ENCODE data around the gene JMJD1C.

The JMJD1C gene

GRCh38 chr10:63132651-63133055 is 333.1 kb downstream of the JMJD1C start (continued):
- TF ChIP-seq ZBTB44 (tag by site-specific recombination; IDR thresholded peaks at IDR 0.05) = peak; percentile 34; the same call in 1 of the 2 replicates
- peak; percentile 48; the same call in 1 of the 2 replicates for TF ChIP-seq ZNF174 (tag by site-specific recombination; IDR thresholded peaks at IDR 0.05)
- TF ChIP-seq ZNF777 (tag by site-specific recombination; IDR thresholded peaks at IDR 0.05; ENCODE audit: borderline replicate concordance) = no peak
- peak; percentile 49 for TF ChIP-seq ZNF558 (tag by site-specific recombination; IDR thresholded peaks at IDR 0.05)
- 0 out of 2 replicates have a peak, but pooled peaks have one; percentile 15 for TF ChIP-seq ZNF280D (tag by site-specific recombination; IDR thresholded peaks at IDR 0.05)
- peak; percentile 86 for TF ChIP-seq YY1 (tag by site-specific recombination; IDR thresholded peaks at IDR 0.05)
- TF ChIP-seq ZNF404 (tag by site-specific recombination; IDR thresholded peaks at IDR 0.05) = no peak
- peak; percentile 54 for TF ChIP-seq ZNF324 (tag by site-specific recombination; IDR thresholded peaks at IDR 0.05)
- peak; percentile 78 for TF ChIP-seq ZNF335 (tag by site-specific recombination; conservative IDR thresholded peaks at IDR 0.05)
- no peak for TF ChIP-seq ZNF341 (tag by site-specific recombination; IDR thresholded peaks at IDR 0.05; ENCODE audit: low read depth)
- no peak for TF ChIP-seq ZNF707 (tag by site-specific recombination; IDR thresholded peaks at IDR 0.05)
- TF ChIP-seq, protein P1, sequence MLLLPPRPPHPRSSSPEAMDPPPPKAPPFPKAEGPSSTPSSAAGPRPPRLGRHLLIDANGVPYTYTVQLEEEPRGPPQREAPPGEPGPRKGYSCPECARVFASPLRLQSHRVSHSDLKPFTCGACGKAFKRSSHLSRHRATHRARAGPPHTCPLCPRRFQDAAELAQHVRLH (tag by site-specific recombination; IDR thresholded peaks at IDR 0.05) = peak; percentile 88
- peak; percentile 91 for TF ChIP-seq SETDB1 (IDR thresholded peaks at IDR 0.05; ENCODE audit: insufficient read length, low read length)
- TF ChIP-seq ZNF24 (tag by site-specific recombination; IDR thresholded peaks at IDR 0.05) = peak; percentile 65; the same call in 1 of the 2 replicates
- peak; percentile 79 for TF ChIP-seq FEZF1 (tag by site-specific recombination; IDR thresholded peaks at IDR 0.05)

DNA sequence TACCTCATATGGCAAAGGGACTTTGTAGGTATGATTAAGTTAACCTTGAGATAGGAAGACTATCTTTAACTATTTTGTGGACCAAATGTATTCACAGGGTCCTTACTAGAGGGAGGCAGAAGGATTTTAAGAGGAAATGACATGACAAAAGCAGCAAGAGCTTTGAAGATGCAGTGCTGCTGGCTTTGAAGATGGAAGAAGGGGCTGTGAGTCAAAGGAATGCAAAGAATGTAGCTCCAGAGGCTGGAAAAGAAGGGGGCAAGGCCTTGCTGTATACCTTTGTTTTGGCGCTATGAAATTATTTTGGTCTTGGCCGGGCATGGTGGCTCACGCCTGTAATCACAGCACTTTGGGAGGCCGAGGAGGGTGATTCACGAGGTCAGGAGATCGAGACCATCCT is 335.9 kb downstream of the JMJD1C start:
- Histone ChIP-seq H3K27ac (ENCODE audit: extremely low read depth, low read depth, low read length) (no peak overlapping the region), H3K4me1 (ENCODE audit: control insufficient read depth, insufficient read depth, low read length) (no peaks in the 10 kb centered on the region), H3K36me3 (ENCODE audit: control insufficient read depth in 2 of 2, insufficient read depth in 1 of 2, low read length in 2 of 2) (no peaks in the 10 kb centered on the region), H3K4me3 (ENCODE audit: low read depth, low read length) (no peak overlapping the region), H3K9me3 (ENCODE audit: control insufficient read depth, insufficient read depth, low read depth, low read length) (no peaks in the 10 kb centered on the region)
- ChIA-PET CTCF (no interaction called here), POLR2A (no interaction called here)
- no peak for TF ChIP-seq ZNF37A (tag by site-specific recombination; IDR thresholded peaks at IDR 0.05)
- no peak for TF ChIP-seq ZNF791 (tag by site-specific recombination; IDR thresholded peaks at IDR 0.05)
- TF ChIP-seq ZNF843 (tag by site-specific recombination; IDR thresholded peaks at IDR 0.05) = no peak
- TF ChIP-seq ZNF140 (tag by site-specific recombination; IDR thresholded peaks at IDR 0.05) = no peak
- TF ChIP-seq ZNF626 (tag by site-specific recombination; IDR thresholded peaks at IDR 0.05) = no peak
- TF ChIP-seq KLF8 (tag by site-specific recombination; IDR thresholded peaks at IDR 0.05) = no peak
- TF ChIP-seq, protein P2, sequence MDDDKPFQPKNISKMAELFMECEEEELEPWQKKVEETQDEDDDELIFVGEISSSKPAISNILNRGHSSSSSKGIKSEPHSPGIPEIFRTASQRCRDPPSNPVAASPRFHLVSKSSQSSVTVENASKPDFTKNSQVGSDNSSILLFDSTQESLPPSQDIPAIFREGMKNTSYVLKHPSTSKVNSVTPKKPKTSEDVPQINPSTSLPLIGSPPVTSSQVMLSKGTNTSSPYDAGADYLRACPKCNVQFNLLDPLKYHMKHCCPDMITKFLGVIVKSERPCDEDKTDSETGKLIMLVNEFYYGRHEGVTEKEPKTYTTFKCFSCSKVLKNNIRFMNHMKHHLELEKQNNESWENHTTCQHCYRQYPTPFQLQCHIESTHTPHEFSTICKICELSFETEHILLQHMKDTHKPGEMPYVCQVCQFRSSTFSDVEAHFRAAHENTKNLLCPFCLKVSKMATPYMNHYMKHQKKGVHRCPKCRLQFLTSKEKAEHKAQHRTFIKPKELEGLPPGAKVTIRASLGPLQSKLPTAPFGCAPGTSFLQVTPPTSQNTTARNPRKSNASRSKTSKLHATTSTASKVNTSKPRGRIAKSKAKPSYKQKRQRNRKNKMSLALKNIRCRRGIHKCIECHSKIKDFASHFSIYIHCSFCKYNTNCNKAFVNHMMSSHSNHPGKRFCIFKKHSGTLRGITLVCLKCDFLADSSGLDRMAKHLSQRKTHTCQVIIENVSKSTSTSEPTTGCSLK (tag by site-specific recombination; IDR thresholded peaks at IDR 0.05) = no peak
- TF ChIP-seq ZNF660 (tag by site-specific recombination; IDR thresholded peaks at IDR 0.05) = no peak
- TF ChIP-seq KLF7 (tag by site-specific recombination; IDR thresholded peaks at IDR 0.05; ENCODE audit: borderline replicate concordance) = no peak
- no peak for TF ChIP-seq ZBTB10 (tag by site-specific recombination; IDR thresholded peaks at IDR 0.05)
- TF ChIP-seq GLI2 (tag by site-specific recombination; IDR thresholded peaks at IDR 0.05; ENCODE audit: borderline replicate concordance, low read depth) = no peak

Measured in HEK293 (cell line).